ENCODE results near the gene PTMA. TPM values are rescaled to one million over a fixed set of nuclear protein-coding genes. Genes with fewer than 3 reads are reported as not detected.

Gene PTMA
- total RNA-seq, 2 experiments from 2014 or later = 1,546 to 1,586 TPM

GRCh38 chr2:231701456-231702373 is 6.6 kb upstream of the PTMA start:
- Mint-ChIP-seq H3K4me1 (ENCODE audit: low read depth) (peaks cover 19% of the 10 kb centered on the region), H3K36me3 (ENCODE audit: low read depth) (peaks cover 12% of the 10 kb centered on the region), H3K9me3 (no peaks in the 10 kb centered on the region), H3K27ac (no peak overlapping the region), H3K27me3 (no peaks in the 10 kb centered on the region), H3K4me3 (no peak overlapping the region)
- DNase-seq = peak in 1 of 14 experiments; percentile 3
- POLR2A ChIA-PET = no interaction called here
- Histone ChIP-seq H3K4me3 (ENCODE audit: low read length) (no peak overlapping the region), H3K36me3 (ENCODE audit: insufficient read depth, low read length) (no peaks in the 10 kb centered on the region), H3K4me1 (ENCODE audit: insufficient read depth, low read length) (peaks cover 14% of the 10 kb centered on the region), H3K27me3 (ENCODE audit: control insufficient read depth in 1 of 2, insufficient read depth in 2 of 2, low read length in 2 of 2) (no peaks in the 10 kb centered on the region), H3K9me3 (ENCODE audit: control insufficient read depth in 1 of 2, insufficient read depth in 1 of 2, low read length in 2 of 2) (no peaks in the 10 kb centered on the region), H3K27ac (ENCODE audit: low read depth in 1 of 2, low read length in 2 of 2) (no peak overlapping the region)
- CTCF ChIA-PET = interaction anchor here (1.0 to 5.8 kb wide), 4 partner anchors 12 to 27 kb away, joined by 3 to 37 read pairs (median 4); no protein-coding TSS in a partner anchor
- no peak for ATAC-seq (ENCODE audit: poor library complexity)
- TF ChIP-seq CTCF (IDR thresholded peaks at IDR 0.05) = no peak
- intact Hi-C loops (cut with DNase I, micrococcal nuclease) = no loop called here

GRCh38 chr2:231704017-231704416 is 4.3 kb upstream of the PTMA start:
- H3K27me3 ChIP-seq (ENCODE audit: control insufficient read depth in 1 of 2, insufficient read depth in 2 of 2, low read length in 2 of 2) = no peaks in the 10 kb centered on the region
- Mint-ChIP-seq H3K36me3 (ENCODE audit: low read depth) (peaks cover 28% of the 10 kb centered on the region), H3K27me3 (peaks cover 6% of the 10 kb centered on the region), H3K4me3 (peak overlapping the region; percentile 79), H3K4me1 (ENCODE audit: low read depth) (peaks cover 30% of the 10 kb centered on the region), H3K9me3 (no peaks in the 10 kb centered on the region), H3K27ac (peak overlapping the region; percentile 65)
- H3K27ac ChIP-seq (ENCODE audit: low read depth in 1 of 2, low read length in 2 of 2) = no peak overlapping the region
- H3K36me3 ChIP-seq (ENCODE audit: insufficient read depth, low read length) = no peaks in the 10 kb centered on the region
- DNase-seq (no peak), ATAC-seq (ENCODE audit: poor library complexity) (no peak)
- H3K9me3 ChIP-seq (ENCODE audit: control insufficient read depth in 1 of 2, insufficient read depth in 1 of 2, low read length in 2 of 2) = no peaks in the 10 kb centered on the region
- TF ChIP-seq CTCF (IDR thresholded peaks at IDR 0.05) = no peak
- POLR2A ChIA-PET = interaction anchor here (1.6 to 1.8 kb wide), 3 partner anchors 10 to 42 kb away, joined by 4 to 6 read pairs (median 5); no protein-coding TSS in a partner anchor
- no peak overlapping the region for H3K4me3 ChIP-seq (ENCODE audit: low read length)
- CTCF ChIA-PET = interaction anchor here (1.7 to 5.8 kb wide), 2 partner anchors 10 to 17 kb away, joined by 4 to 37 read pairs; no protein-coding TSS in a partner anchor
- H3K4me1 ChIP-seq (ENCODE audit: insufficient read depth, low read length) = peaks cover 21% of the 10 kb centered on the region
- intact Hi-C loops (cut with DNase I, micrococcal nuclease) = no loop called here

GRCh38 chr2:231706731-231707624 is 1.3 kb upstream of the PTMA start:
- peak overlapping the region; percentile 98 for H3K4me3 Mint-ChIP-seq
- peak; percentile 53 for ATAC-seq (ENCODE audit: poor library complexity)
- ChIA-PET CTCF (interaction anchor here (0.6 to 5.8 kb wide), 27 partner anchors 7 to 243 kb away, joined by 3 to 38 read pairs (median 5); partner anchors contain the start of genes COPS7B and NCL), POLR2A (interaction anchor here (0.7 to 8.7 kb wide), 22 partner anchors 9 to 844 kb away, joined by 3 to 245 read pairs (median 6); partner anchors contain the start of genes EIF4E2, NCL and TIGD1)
- H3K27ac ChIP-seq (ENCODE audit: low read depth in 1 of 2, low read length in 2 of 2) = peak overlapping the region; percentile 98 to 100
- peak; percentile 95 to 99 (median 98) for DNase-seq
- TF ChIP-seq CTCF (IDR thresholded peaks at IDR 0.05) = peak; percentile 96
- peak overlapping the region; percentile 100 for H3K27ac Mint-ChIP-seq
- no peaks in the 10 kb centered on the region for H3K9me3 ChIP-seq (ENCODE audit: control insufficient read depth in 1 of 2, insufficient read depth in 1 of 2, low read length in 2 of 2)
- H3K27me3 ChIP-seq (ENCODE audit: control insufficient read depth in 1 of 2, insufficient read depth in 2 of 2, low read length in 2 of 2) = no peaks in the 10 kb centered on the region
- intact Hi-C loops (cut with DNase I, micrococcal nuclease) = loop anchor here in 1 of 2 experiments (1.0 to 5.0 kb wide), 2 partner anchors 45 to 245 kb away; partner anchors contain the start of gene NCL
- H3K27me3 Mint-ChIP-seq = peaks cover 9% of the 10 kb centered on the region
- H3K4me1 Mint-ChIP-seq (ENCODE audit: low read depth) = peaks cover 41% of the 10 kb centered on the region
- peaks cover 40% of the 10 kb centered on the region for H3K4me1 ChIP-seq (ENCODE audit: insufficient read depth, low read length)
- H3K36me3 Mint-ChIP-seq (ENCODE audit: low read depth) = peaks cover 52% of the 10 kb centered on the region
- H3K36me3 ChIP-seq (ENCODE audit: insufficient read depth, low read length) = peaks cover 12% of the 10 kb centered on the region
- H3K9me3 Mint-ChIP-seq = no peaks in the 10 kb centered on the region
- peak overlapping the region; percentile 82 for H3K4me3 ChIP-seq (ENCODE audit: low read length)

Data from CD4-positive, alpha-beta T cell (primary cell).